GM18951 (cell line): ENCODE data around the gene CACNA1H.

Source experiments
- POLR2A ChIP-seq: IDR thresholded peaks from 4 replicates; pipeline ENCODE4 v1.6.1; 2011; ENCODE audit warnings: mild to moderate bottlenecking; ENCODE audit not compliant: insufficient read length, insufficient read depth; ENCODE audit errors: extremely low read depth
- in situ Hi-C: fragments of 300-500 bp; cut with MboI; formaldehyde crosslinking; loops from one replicate; pipeline ENCODE4 v1.12.0; 2022; ENCODE audit warnings: low sequenced_read_pairs, mixed read lengths, inconsistent platforms; ENCODE audit not compliant: unreplicated experiment

The CACNA1H gene

DNA sequence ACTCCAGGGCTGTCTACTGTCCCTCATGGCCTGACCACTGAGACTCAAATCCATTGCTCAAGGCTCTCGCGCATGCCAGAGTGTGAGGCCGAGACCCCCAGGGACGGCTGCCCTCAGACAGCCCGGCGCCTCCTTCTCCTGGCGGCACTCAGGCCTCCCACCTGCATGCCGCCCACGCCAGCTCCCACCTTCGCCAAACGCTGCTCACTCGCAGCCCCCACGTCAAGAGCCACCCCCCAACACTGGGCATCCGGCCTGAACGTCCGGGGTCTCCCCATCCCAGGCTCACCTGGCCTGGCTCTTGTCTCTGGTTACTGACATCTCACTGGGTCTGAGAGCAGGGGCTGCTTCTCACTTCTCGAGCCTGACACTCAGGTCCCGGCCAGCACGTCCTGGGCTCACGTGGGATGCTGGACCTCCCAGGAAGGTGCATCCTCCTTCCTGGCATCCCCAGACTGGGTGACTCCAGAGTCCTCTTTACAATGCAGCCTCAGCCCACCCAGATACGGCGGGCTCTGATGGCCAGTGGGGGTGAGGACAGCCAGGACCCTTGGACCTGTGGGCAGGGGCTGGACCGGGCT lies 12.2 kb upstream of the CACNA1H start:
- in situ Hi-C loops: no loop called here
- TF ChIP-seq POLR2A: no peak

GRCh38 chr16:1141191-1141590 lies 11.7 kb upstream of the CACNA1H start:
- TF ChIP-seq POLR2A: no peak
- in situ Hi-C loops: no loop called here

- no peak for TF ChIP-seq POLR2A
- in situ Hi-C loops: no loop called here
Measured at GRCh38 chr16:1141716-1142115, 11.2 kb upstream of the CACNA1H start.

DNA sequence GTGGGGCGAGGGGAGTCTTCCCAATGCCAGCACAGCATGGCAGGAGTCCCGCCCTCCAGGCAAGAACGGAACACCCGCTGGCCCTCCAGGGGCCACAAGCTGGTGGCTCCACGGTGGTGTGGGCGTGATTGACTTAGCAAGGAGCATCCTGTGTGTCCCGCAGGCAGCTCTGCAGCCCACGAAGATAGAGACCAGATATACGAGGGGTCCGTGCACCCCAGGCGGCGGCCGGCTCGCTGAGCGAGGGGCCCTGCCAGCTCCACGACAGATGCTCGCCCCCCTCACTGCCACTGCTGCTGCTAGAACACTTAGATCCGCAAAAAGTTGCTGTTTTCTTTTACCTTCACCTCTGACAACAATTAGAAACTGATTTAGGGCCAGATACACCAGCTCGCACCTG lies 10.0 kb upstream of the CACNA1H start:
- in situ Hi-C loops: no loop called here
- TF ChIP-seq POLR2A: no peak

GRCh38 chr16:1143761-1144450 lies 9.0 kb upstream of the CACNA1H start:
- in situ Hi-C loops: no loop called here
- TF ChIP-seq POLR2A: no peak

- in situ Hi-C loops: no loop called here
- TF ChIP-seq POLR2A: no peak
Measured at GRCh38 chr16:1144476-1145382, 8.2 kb upstream of the CACNA1H start.

DNA sequence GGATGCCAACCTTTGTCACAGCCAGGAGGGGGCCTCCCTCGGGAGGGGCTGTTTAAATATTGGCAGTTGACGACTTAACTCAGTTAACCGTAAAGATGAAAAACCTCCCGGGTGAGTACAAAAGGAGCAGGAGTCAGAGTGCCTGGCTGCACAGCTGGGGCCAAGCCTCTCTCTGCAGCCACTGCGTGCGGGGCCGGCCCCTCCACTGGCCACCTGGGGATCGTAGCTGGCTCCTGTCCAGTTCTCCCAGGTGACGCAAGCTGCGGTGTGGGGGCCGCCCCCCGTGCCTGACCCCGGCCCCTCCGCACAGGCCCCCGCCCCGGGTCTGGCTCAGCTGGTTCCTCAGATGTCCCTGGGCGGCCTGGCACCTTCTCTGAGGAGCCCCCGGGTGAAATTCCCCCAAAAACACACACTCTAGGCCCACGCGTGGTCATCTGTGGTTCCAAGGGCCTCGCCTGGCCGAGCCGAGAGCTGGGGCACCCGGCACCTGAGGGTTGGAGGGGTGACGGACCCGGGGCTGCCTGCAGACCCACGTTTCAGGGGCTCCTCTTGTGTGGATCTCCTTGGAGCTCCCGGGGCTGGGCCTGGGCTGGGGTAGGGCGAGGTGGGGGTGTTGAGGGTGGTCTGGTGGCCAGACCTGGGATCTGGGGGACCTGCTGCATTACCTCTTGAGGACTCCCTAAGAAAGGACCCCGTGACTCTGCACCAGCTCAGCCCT lies 7.4 kb upstream of the CACNA1H start:
- in situ Hi-C loops: no loop called here
- no peak for TF ChIP-seq POLR2A

DNA sequence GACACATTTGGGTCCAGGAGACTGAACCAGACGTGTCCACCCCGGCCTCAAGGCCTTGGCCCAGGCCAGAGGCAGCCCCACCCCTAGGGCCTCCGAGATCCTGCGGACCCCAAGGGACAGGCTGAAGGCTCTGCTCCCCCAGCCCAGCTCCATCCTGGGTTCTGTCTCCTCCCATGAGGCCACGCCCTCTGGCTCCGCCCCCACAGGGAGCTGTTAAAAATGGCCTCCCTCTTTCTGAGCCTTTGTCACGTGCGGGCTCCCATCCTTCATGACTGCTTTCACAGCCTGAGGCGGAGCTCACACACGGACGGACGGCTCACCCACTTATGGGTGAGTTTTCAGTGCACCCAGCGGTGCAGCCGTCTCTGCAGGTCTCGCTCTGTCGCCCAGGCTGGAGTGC lies 6.5 kb upstream of the CACNA1H start:
- no peak for TF ChIP-seq POLR2A
- in situ Hi-C loops: no loop called here

- no peak for TF ChIP-seq POLR2A
- in situ Hi-C loops: no loop called here
Measured at GRCh38 chr16:1147027-1147426, 5.9 kb upstream of the CACNA1H start.

- in situ Hi-C loops: no loop called here
- no peak for TF ChIP-seq POLR2A
Measured at GRCh38 chr16:1149101-1149636, 3.7 kb upstream of the CACNA1H start.

DNA sequence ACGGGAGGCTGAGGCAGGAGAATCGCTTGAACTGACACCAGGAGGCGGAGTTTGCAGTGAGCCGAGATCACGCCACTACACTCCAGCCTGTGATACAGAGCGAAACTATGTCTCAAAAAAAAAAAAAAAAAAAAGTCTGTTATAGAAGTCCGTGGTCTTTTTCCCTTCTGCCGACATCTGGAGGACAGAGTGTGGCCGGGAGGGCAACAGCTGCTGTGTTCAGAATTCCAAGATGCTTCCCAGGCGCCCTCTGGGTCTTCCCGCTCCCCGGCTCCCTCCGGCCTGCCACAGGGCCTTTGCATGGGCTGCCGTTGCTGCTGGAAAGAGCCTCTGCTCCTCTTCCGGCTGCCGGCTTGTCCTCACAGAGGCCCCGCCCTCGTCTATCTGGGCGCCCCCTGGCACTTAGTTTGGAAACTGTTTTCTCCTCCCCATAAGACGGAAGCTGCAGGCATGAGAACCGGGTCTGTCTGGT lies 2.4 kb upstream of the CACNA1H start:
- no peak for TF ChIP-seq POLR2A

GRCh38 chr16:1151424-1152122 lies 1.3 kb upstream of the CACNA1H start:
- no peak for TF ChIP-seq POLR2A
- in situ Hi-C loops: no loop called here

More for the DNA sequence above, 2.4 kb upstream of the CACNA1H start:
- in situ Hi-C loops: no loop called here
